ENCODE results near the gene KRT33A. TPM values are rescaled to one million over a fixed set of nuclear protein-coding genes. Genes with fewer than 3 reads are reported as not detected.

The KRT33A gene
- total and polyA plus RNA-seq, 8 donors, result not detected

- H3K27me3 ChIP-seq, result no peaks in the 10 kb centered on the region
- intact Hi-C loops (cut with DNase I), result no loop called here
- no peaks in the 10 kb centered on the region for H3K36me3 ChIP-seq
- DNase-seq (no peak), ATAC-seq (no peak)
- no peaks in the 10 kb centered on the region for H3K9me3 ChIP-seq
- H3K4me3 ChIP-seq, result no peak overlapping the region
- no peaks in the 10 kb centered on the region for H3K4me1 ChIP-seq
- no peak overlapping the region for H3K27ac ChIP-seq
- TF ChIP-seq CTCF (IDR thresholded peaks at IDR 0.05), result no peak
These were observed 22.4 kb downstream of the KRT33A start for GRCh38 chr17:41328207-41328606.

- Histone ChIP-seq H3K4me1 (no peaks in the 10 kb centered on the region), H3K27ac (no peak overlapping the region), H3K36me3 (no peaks in the 10 kb centered on the region), H3K9me3 (no peaks in the 10 kb centered on the region), H3K4me3 (no peak overlapping the region), H3K27me3 (no peaks in the 10 kb centered on the region)
- ATAC-seq (no peak), DNase-seq (no peak)
- no peak for TF ChIP-seq CTCF (IDR thresholded peaks at IDR 0.05)
- intact Hi-C loops (cut with DNase I), result no loop called here
These were observed 23.1 kb downstream of the KRT33A start for GRCh38 chr17:41327411-41328120.

- ATAC-seq, result no peak
- TF ChIP-seq CTCF (IDR thresholded peaks at IDR 0.05), result no peak
- no peaks in the 10 kb centered on the region for H3K27me3 ChIP-seq
- no peak overlapping the region for H3K27ac ChIP-seq
- no peaks in the 10 kb centered on the region for H3K4me1 ChIP-seq
- H3K36me3 ChIP-seq, result no peaks in the 10 kb centered on the region
- H3K9me3 ChIP-seq, result no peaks in the 10 kb centered on the region
- no peak overlapping the region for H3K4me3 ChIP-seq
- intact Hi-C loops (cut with DNase I), result no loop called here
- no peak for DNase-seq
These were observed 24.2 kb downstream of the KRT33A start for GRCh38 chr17:41326173-41327145.

GRCh38 chr17:41325611-41326010, 25.0 kb downstream of the KRT33A start:
- no peak overlapping the region for H3K4me3 ChIP-seq
- no peak overlapping the region for H3K27ac ChIP-seq
- no peak for TF ChIP-seq CTCF (IDR thresholded peaks at IDR 0.05)
- DNase-seq (no peak), ATAC-seq (no peak)
- intact Hi-C loops (cut with DNase I), result no loop called here
- H3K4me1 ChIP-seq, result no peaks in the 10 kb centered on the region
- no peaks in the 10 kb centered on the region for H3K27me3 ChIP-seq
- no peaks in the 10 kb centered on the region for H3K36me3 ChIP-seq
- peaks cover 0 to 2% of the 10 kb centered on the region in 2 donors for H3K9me3 ChIP-seq

- ATAC-seq (no peak), DNase-seq (peak in 1 of 4 donors; percentile 59)
- H3K4me1 ChIP-seq, result no peaks in the 10 kb centered on the region
- H3K9me3 ChIP-seq, result peaks cover 0 to 6% of the 10 kb centered on the region in 2 donors
- H3K4me3 ChIP-seq, result no peak overlapping the region
- no peak overlapping the region for H3K27ac ChIP-seq
- H3K36me3 ChIP-seq, result no peaks in the 10 kb centered on the region
- H3K27me3 ChIP-seq, result no peaks in the 10 kb centered on the region
- intact Hi-C loops (cut with DNase I), result no loop called here
- no peak for TF ChIP-seq CTCF (IDR thresholded peaks at IDR 0.05)
These were observed 25.5 kb downstream of the KRT33A start for GRCh38 chr17:41325126-41325525.

Data from left lung (tissue), 10 donors.